GM12872 (cell line): ENCODE results near the gene GABRQ.

Source experiments
- TF ChIP-seq, protein P1 (sequence below): IDR thresholded peaks from 3 replicates; pipeline ENCODE4 v1.5.1; 2011; ENCODE audit warnings: low read depth, mild to moderate bottlenecking, low read length, moderate library complexity; ENCODE audit not compliant: insufficient read depth

Gene GABRQ

DNA sequence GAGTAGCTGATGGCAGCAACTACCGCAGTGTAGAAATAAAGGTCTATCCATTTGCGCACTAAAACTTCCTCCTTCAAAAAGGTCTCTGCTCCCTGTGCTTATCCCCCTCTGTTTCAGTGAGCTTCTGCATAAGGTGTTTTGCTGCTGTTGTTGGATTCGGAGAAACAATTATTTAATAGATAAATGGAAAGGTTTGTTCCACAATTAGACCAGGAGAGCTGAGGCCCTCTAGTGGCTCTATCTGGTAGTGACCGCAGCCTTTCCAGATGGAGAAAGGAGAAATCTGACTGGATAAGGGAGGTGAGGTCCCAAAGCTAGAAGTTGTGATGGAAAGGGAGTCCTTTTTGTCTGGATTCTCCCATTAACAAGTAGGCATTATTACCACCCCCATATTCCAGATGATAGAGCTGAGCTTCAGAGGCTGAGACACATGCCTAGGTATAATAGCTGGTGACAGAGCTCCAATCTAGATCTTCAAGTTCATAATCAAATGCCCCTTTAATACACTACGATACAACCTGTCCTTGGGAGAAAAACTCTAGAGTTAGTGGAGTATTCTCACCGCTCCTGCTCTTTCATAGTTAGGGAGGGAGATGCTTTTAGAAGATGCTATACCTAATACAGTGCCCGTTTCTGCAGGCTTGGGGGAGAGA is 5.1 kb upstream of the GABRQ start:
- TF ChIP-seq, protein P1, sequence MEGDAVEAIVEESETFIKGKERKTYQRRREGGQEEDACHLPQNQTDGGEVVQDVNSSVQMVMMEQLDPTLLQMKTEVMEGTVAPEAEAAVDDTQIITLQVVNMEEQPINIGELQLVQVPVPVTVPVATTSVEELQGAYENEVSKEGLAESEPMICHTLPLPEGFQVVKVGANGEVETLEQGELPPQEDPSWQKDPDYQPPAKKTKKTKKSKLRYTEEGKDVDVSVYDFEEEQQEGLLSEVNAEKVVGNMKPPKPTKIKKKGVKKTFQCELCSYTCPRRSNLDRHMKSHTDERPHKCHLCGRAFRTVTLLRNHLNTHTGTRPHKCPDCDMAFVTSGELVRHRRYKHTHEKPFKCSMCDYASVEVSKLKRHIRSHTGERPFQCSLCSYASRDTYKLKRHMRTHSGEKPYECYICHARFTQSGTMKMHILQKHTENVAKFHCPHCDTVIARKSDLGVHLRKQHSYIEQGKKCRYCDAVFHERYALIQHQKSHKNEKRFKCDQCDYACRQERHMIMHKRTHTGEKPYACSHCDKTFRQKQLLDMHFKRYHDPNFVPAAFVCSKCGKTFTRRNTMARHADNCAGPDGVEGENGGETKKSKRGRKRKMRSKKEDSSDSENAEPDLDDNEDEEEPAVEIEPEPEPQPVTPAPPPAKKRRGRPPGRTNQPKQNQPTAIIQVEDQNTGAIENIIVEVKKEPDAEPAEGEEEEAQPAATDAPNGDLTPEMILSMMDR = peak; percentile 76

DNA sequence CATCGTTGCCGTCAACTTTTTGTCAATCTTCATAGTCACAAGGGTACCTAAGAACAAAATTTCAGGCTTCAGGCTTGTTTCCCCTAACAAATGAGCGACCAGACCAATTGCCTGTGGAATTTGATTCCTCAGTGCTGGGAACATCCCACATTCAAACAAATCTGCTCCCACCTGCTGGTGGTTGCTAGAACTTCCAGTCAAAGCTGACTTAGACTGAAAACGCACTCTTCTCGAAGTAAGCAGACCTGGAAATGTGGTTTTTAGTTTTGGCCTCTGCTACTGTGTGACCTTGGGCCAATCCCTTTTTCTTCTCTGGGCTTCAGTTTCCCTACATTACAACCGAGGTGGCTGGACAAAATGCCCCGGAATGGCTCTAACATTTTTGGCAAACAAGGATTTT is 1.8 kb upstream of the GABRQ start:
- TF ChIP-seq, protein P1 = peak; percentile 52

DNA sequence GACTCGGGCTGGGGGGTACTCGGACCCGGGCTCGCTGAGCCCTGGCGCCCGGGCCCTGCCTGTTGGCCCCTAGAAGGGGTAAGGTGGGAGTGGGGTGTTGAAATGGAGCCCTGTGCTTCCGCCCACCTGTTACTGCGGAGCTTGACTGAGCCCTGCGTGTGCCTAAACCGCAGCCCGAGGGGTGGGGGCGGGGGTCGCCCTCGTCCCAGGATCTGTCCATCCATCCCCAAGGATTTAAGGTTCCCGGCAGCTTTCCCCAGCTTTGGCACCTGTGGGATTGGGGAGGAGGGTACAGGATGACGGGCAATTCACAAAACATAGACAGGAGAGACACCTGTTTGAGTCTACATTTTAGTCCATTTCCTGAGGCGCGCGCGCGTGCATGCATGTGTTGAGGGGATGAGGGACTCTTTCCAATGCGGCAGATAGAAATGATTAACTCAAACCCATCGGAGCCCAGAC is 779 bp downstream of the GABRQ start:
- TF ChIP-seq, protein P1 = no peak

DNA sequence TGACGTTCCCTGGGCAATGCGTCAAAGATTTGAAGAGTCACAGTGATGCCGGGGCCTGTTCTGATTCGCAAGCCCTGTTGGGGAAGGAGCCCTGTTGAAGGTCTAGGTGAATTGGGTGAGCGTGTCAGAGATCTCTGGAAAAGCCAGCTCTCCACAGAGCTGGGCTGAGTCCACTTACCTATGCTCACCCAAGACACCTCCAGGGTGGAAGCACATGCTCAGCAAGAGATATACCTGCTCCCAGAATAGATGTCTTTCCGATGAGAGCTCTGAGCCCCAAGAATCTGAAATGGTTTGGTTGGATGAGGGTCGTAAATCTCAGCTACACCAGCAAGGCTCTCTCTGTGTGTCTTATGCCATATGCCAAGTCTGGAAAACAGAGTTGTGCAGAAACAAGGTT is 1.7 kb downstream of the GABRQ start:
- TF ChIP-seq, protein P1 = no peak

DNA sequence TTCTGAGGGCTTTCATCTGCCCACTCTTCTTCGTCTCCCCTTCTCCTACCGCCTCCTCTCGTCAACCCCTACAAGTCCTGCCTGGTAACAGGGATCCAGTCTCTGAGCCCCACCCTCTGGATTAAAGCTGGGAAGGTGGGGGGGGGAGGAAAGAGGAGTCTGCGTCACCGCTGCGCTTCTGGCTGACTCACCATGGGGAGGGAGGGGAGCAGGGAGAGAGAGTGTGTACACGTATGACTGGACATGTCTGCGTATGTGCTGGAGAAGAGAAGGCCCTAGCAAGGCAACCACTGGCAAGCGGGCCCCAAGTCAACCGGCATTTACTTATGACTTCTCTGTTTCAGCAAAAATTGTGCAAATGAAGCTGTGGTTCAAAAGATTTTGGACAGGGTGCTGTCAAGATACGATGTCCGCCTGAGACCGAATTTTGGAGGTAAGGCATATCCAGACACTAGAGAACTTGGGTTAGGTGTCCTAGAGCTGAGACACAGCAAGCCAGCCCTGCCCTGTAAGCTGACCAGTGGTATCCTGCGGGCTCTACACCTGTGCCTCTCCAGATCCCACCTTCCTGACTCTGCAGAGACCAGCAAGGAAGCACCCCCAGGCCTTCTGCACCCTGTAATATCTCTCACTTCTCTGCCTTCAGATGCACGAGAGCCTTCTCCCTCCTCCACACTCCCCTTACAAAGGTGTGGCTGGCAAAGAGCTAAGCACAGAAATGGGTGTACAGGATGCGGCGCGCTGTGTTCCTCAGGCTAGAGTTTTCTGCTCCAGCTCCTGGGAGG is 2.5 kb downstream of the GABRQ start:
- TF ChIP-seq, protein P1 = no peak

DNA sequence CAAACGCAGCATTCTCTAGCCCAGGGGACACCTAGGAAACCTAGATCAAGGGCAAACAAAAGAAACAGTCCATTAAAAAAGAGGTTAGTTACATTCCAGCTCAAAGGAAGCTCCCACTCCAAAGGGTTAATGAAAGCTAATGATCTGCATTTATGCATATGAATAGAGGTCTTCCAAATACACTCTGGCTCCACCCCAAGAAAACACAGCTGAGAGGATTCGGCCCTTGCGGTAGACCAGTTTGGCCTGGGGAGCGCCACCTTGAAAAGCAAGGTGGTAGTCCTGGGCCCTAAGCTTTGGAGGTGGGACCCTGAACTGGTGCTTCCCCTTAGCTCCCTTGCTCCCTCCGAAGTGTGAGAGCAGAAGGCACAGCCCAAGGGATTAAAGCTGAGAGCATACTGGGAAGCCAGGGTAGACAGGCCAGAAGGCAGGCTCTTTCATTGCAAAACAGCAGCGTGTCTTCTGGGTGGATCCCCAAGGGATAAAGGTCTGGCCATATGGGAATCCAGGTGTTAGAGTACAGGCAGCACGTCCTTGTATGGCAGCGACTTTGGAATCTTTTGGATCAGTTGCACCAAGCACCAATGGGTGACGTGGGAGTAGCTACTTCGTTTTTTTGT is 3.7 kb downstream of the GABRQ start:
- TF ChIP-seq, protein P1 = no peak

DNA sequence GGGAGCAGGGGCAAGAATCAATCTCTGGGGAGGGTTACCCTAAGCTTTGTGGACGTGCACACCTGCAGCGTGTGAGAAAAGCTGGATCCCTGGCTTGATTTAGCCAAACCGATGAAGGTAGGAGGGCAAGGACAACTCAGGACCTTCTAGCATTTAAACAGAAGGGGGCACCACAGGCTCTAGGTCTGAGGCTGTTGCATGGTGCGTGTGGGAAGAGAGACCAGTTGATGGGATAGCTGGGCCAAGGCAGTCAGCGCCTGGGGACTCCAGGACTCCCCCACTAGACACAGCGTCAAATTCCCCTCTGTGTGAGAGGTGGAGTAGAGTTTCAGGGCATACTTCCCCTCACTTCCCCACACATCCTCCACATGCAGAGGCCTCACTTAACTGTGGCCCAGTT is 4.3 kb downstream of the GABRQ start:
- TF ChIP-seq, protein P1 = peak; percentile 10; the same call in 1 of the 3 replicates
